ENCODE results near the gene PITPNC1.
"Not testable (repeated sequence)": the region's sequence is repeated elsewhere in the genome, so short reads cannot be mapped to it uniquely, and the experiment has no call there.

PITPNC1 gene

GRCh38 chr17:67557052-67557845, 180.2 kb downstream of the PITPNC1 start:
- no peak for DNase-seq

- peak; percentile 24 for DNase-seq
These were observed 180.8 kb downstream of the PITPNC1 start for GRCh38 chr17:67557921-67558320.

GRCh38 chr17:67558740-67559380, 181.8 kb downstream of the PITPNC1 start:
- peak; percentile 14 for DNase-seq

- no peak for DNase-seq
These were observed 182.4 kb downstream of the PITPNC1 start for GRCh38 chr17:67559381-67559966.

- peak; percentile 14 for DNase-seq
These were observed 184.9 kb downstream of the PITPNC1 start for GRCh38 chr17:67562005-67562404.

- DNase-seq: no peak
These were observed 186.7 kb downstream of the PITPNC1 start for GRCh38 chr17:67563692-67564228.

GRCh38 chr17:67565068-67565467, 188.0 kb downstream of the PITPNC1 start:
- DNase-seq: no peak

GRCh38 chr17:67566656-67567055, 189.6 kb downstream of the PITPNC1 start:
- no peak for DNase-seq

- no peak for DNase-seq
These were observed 192.0 kb downstream of the PITPNC1 start for GRCh38 chr17:67569015-67569451.

GRCh38 chr17:67569873-67570272, 192.8 kb downstream of the PITPNC1 start:
- DNase-seq: no peak

- no peak for DNase-seq
These were observed 193.7 kb downstream of the PITPNC1 start for GRCh38 chr17:67570797-67571196.

- no peak for DNase-seq
These were observed 194.4 kb downstream of the PITPNC1 start for GRCh38 chr17:67571478-67571877.

GRCh38 chr17:67573987-67574657, 197.0 kb downstream of the PITPNC1 start:
- DNase-seq: no peak

GRCh38 chr17:67574658-67575293, 197.7 kb downstream of the PITPNC1 start:
- DNase-seq: no peak

- no peak for DNase-seq
These were observed 198.2 kb downstream of the PITPNC1 start for GRCh38 chr17:67575325-67575724.

- DNase-seq: no peak
These were observed 199.5 kb downstream of the PITPNC1 start for GRCh38 chr17:67576471-67577115.

GRCh38 chr17:67577429-67578141, 200.5 kb downstream of the PITPNC1 start:
- no peak for DNase-seq

GRCh38 chr17:67578142-67578457, 201.0 kb downstream of the PITPNC1 start:
- DNase-seq: no peak

- DNase-seq: not testable (repeated sequence)
These were observed 201.8 kb downstream of the PITPNC1 start for GRCh38 chr17:67578679-67579405.

- DNase-seq: no peak
These were observed 205.6 kb downstream of the PITPNC1 start for GRCh38 chr17:67582673-67583081.

Measured in fibroblast of skin of abdomen (primary cell).